GM12892 (cell line): ENCODE measurements around the gene DUSP28.

ENCODE experiments used
- POLR2A ChIP-seq: IDR thresholded peaks from 2 replicates; pipeline ENCODE4 v1.6.1; 2011; ENCODE audit warnings: low read depth, low read length, control low read depth
- POLR2AphosphoS5 ChIP-seq: IDR thresholded peaks from 2 replicates; pipeline ENCODE4 v1.6.1; 2011; ENCODE audit warnings: low read depth, low read length, control low read depth
- TAF1 ChIP-seq: IDR thresholded peaks from 2 replicates; pipeline ENCODE4 v1.6.1; 2011; ENCODE audit warnings: low read depth, mild to moderate bottlenecking, control low read depth, low read length, borderline replicate concordance

DNA sequence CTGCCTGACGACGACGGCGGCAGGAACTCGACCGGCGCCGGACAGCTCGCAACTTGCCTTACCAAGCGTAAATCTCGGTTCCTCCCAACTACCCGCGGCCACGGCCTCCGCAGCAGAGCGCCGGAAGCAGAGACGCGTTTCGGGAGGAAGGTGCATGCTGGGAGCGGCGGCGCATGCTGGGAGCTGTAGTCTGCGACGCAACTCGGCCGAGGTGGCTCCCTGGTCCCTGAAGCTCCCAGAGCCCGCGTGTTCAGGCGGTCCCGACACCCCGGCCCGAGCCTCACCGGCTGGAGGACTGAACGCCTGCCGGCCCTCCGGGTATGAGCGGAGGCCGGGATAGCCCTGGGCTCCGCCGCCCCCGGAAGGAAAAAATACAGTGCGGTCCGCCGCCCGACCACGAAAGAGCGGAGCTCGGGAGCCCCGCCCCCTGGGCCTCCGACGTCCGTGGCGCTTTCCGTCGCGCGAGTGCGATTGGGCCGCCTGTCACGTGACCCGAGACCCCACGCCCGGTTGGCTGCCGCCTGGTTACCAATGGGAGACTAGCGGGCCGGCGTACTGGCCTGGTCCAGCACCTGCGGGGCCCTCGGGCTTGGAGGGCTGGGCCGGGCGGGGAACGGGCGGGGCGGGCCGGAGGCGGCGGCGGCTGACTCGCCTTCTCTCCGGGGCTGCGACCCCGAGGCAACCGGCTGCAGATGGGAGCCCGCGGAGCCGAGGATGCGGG, 26.2 kb downstream of the DUSP28 start, which contains the start of gene CAPN10:
- TF ChIP-seq TAF1 = peak; percentile 78; the same call in 1 of the 2 replicates
- peak; percentile 89 for TF ChIP-seq POLR2A
- peak; percentile 89; the same call in 1 of the 2 replicates for TF ChIP-seq POLR2AphosphoS5
